ENCODE data around the gene SCIN.

GRCh38 chr7:12699299-12699698 lies 128.8 kb downstream of the SCIN start:
- TF ChIP-seq POLR2A (IDR thresholded peaks at IDR 0.05; ENCODE audit: low read depth, low read length) (no peak), TAF1 (IDR thresholded peaks at IDR 0.05; ENCODE audit: low read depth, low read length) (no peak), POLR2AphosphoS5 (IDR thresholded peaks at IDR 0.05; ENCODE audit: low read depth, low read length) (no peak), SPI1 (IDR thresholded peaks at IDR 0.05; ENCODE audit: low read depth, low read length) (no peak), PAX5 (IDR thresholded peaks at IDR 0.05; ENCODE audit: insufficient read depth, low read length, severe bottlenecking) (no peak)

All from GM12891 (cell line).